NCI-H1048 (cell line): ENCODE measurements around the gene TUBA3D.
"Not testable (repeated sequence)": the region's sequence is repeated elsewhere in the genome, so short reads cannot be mapped to it uniquely, and the experiment has no call there.

ENCODE experiments used
- DNase-seq: peaks from one replicate; lab custom pipeline; 2025; lab: John Stamatoyannopoulos, UW

The TUBA3D gene

DNA sequence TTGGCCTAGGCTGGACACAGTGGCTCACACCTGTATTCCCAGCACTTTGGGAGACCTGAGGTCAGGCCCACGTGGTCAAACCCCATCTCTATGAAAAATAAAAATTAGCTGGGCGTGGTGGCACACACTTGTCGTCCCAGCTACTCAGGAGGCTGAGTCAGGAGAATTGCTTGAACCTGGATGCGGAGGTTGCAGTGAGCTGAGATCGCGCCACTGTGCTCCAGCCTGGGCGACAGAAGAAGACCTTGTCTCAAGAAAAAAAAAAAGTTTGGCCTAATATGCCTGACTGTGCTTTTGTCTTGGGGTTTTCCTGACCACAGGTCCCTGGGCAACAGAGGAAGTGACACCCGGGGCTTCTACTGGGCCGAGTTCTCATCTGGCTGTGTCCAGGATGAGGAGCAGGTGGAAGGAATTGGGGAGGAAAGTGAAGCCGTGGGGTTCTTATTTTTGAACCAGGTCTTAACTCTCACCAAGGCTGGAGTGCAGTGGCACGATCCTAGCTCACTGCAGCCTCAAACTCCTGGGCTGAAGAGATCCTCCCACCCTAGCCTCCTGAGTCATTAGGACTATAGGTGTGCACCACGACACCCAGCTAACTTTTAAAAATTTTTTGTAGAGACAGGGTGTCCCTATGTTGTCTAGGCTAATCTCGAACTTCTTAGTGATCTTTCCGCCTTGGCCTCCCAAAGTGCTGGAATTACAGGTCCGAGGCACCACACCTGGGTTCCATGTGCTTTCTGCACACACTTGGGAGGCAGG lies 38.7 kb downstream of the TUBA3D start:
- not testable (repeated sequence) for DNase-seq

DNA sequence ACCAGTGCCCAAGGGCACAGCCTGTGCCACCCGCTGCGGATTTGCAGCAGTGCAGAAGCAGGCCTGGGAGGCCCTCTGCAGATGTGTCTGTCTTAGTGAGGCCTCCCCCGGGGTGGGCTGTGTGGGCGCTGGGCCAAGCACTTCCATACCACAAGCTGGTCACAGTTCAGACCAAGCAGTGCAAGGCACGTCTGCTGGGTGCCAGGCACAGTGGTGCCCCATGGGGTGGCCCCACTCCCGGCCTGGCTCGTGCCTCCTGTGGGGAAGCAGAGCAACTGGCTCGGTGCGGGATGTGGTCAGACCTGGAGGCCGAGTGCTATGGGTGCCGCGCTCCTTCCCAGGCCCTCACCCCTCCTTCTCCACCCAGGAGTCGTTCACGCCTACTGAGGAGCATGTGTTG lies 39.3 kb downstream of the TUBA3D start:
- DNase-seq = not testable (repeated sequence)

GRCh38 chr2:131516011-131516410 lies 40.1 kb downstream of the TUBA3D start:
- no peak for DNase-seq

DNA sequence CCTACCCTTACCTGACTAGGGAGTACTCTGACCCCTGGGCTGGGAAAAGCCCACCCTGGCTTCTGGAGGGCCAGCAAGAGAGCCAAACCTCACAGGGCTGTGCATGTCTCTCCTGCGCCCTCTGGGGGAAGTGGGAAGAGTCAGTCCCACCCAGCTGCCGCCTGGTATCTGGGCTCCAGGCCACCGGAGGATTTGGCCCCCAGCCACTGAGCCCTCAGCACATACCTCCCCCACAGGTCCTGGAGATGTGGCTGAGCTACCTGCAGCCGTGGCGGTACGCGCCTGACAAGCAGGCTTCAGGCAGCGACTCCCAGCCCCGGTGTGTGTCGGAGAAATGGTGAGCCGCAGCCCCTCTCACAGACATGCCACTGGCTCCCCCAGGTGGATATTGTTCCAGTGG lies 40.7 kb downstream of the TUBA3D start:
- not testable (repeated sequence) for DNase-seq

DNA sequence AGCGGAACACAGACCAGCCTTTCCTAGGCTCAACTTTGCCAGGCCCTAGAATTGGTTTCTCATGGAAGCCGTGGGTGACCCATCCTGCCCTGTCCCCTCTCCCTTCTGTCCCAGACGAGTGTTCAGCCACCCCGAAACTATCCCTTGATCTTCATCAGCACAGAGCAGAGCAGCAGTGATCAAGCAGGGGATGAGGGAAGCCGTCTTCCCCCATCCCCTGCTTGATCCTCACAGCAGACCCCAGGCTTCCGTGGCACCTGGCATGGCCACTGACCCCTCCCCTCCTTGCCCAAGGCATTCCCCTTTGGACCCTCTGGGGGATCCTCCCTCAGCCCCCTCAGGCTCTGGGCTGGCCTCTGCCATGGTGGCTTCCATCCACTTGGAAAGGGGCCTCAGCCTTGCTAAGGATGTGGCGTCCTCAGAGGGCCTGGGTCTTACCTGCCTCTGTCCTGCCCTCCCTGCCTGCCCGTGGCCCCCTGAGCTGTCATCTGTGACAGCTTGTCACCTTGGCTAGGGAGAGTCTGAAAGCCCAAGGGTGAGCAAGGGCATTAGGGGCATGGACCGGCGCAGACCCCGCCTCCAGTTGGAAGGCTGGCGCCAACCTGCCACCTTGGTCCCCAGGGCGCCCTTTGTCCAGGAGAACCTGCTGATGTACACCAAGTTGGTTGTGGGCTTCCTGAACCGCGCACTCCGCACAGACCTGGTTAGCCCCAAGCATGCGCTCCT lies 41.4 kb downstream of the TUBA3D start:
- DNase-seq = no peak

DNA sequence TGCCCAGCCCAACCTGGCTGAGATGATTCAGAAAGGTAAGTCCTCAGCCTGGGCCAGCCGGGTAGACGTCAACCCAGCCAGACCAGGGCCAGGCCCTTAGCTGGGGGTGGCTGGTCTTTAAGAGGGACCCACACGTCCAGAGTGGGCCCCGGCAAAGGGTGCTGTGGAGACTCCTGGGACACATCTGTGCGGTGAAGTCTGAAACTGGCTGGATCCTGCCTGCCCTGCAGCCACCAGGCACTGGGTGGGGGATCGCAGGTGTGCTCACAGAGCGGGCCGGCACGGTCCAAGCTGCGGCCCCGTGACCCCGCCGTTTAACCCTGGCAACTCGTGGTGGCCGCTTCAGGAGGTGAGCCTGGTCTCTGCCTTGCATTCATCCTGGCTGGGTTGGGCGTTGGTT lies 41.9 kb downstream of the TUBA3D start:
- DNase-seq = not testable (repeated sequence)

DNA sequence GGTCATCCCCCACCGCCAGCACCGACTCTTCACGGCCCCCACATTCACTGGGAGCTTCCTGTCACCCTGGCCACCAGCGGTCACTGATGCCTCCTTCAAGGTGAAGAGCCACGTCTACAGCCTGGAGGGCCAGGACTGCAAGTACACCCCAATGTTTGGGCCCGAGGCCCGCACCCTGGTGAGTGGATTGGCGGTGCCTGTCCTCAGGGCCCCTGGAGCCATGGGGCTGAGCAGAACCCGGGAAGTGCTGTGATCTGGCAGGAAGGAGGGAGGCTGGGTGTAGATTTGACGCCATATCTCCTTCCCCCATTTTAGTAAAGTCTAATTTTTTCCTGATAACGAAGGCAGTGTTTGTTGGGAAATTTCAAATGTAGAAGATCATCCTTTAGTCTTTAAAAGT lies 42.6 kb downstream of the TUBA3D start:
- DNase-seq = not testable (repeated sequence)

DNA sequence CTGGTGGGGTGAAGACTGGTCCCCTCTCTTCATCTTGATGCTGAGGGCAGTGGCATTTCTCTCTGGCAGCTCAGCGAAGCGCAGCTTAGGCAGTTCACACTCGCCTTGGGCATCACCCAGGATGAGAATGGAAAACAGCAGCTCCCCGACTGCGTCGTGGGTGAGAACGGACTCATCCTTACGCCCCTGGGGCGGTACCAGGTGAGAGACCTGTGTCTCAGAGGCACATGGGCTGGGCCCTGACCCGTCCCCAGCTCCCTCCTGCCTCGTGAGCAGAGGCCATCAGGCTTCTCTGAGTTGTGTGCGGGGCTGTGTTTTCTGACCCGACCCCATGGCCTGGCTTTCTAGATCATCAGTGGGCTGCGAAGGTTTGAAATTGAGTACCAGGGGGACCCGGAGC lies 43.5 kb downstream of the TUBA3D start:
- DNase-seq = no peak

GRCh38 chr2:131519871-131520470 lies 44.1 kb downstream of the TUBA3D start:
- DNase-seq = not testable (repeated sequence)

DNA sequence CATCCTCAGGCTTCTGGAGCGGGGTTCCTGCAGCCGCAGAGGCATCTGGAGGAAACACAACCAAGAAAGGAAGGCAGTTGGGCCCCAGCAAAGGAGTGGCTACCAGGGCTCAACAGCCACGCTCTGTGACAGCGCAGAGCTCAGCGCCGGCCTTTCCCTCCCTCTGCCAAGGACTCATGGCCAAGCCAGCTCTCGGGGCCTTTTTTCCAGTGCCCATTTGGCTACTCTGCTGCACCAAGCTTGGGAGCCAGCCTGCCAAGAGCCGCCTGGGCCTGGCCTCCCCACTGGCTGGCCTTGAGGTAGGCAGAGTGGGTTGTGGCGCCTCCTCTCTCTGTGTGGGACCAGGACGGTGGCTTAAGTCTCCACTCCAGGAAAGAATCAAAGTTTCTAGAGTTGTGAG lies 44.6 kb downstream of the TUBA3D start:
- no peak for DNase-seq

DNA sequence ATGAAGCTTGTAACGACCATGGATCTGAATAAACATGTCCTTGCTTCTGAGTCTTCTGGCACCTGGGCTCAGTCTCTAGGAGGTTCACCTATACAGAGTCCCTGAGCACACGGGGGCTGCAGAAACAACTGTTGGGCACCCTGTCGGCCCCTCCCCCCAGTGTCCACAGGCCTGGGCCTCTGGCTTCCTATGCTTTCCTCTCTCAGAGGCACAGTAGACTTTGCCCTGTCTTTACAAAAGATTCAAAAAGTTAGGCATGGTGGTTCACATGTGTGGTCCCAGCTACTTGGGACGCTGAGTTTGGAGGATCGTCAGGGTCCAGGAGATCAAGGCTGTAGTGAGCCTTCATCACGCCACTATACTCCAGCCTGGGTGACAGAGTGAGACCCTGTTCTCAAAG lies 45.6 kb downstream of the TUBA3D start:
- DNase-seq = not testable (repeated sequence)

GRCh38 chr2:131521961-131522781 lies 46.3 kb downstream of the TUBA3D start:
- DNase-seq = no peak

DNA sequence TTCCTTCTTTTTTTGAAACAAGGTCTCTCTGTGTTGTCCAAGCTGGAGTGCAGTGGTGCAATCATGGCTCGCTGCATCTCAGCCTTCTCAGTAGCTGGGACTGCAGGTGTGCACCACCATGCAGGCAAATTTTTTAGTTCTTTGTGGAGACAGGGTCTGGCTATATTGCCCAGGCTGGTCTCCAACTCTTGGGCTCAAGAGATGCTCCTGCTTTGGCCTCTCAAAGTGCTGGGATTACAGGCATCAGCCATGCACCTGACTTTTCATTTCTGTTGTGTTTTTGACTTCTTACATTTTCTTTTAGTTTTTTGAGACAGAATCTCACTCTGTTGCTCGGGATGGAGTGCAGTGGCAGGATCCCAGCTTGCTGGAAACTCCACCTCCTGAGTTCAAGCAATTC lies 49.3 kb downstream of the TUBA3D start:
- not testable (repeated sequence) for DNase-seq

GRCh38 chr2:131527131-131528001 lies 51.4 kb downstream of the TUBA3D start, which contains the start of gene CCDC74A:
TSS of gene CCDC74A (plus strand) at chr2:131527888. CDS start at chr2:131527971, 83 bp downstream.
- peak; percentile 73 for DNase-seq

GRCh38 chr2:131528981-131529863 lies 53.3 kb downstream of the TUBA3D start:
- DNase-seq = not testable (repeated sequence)

DNA sequence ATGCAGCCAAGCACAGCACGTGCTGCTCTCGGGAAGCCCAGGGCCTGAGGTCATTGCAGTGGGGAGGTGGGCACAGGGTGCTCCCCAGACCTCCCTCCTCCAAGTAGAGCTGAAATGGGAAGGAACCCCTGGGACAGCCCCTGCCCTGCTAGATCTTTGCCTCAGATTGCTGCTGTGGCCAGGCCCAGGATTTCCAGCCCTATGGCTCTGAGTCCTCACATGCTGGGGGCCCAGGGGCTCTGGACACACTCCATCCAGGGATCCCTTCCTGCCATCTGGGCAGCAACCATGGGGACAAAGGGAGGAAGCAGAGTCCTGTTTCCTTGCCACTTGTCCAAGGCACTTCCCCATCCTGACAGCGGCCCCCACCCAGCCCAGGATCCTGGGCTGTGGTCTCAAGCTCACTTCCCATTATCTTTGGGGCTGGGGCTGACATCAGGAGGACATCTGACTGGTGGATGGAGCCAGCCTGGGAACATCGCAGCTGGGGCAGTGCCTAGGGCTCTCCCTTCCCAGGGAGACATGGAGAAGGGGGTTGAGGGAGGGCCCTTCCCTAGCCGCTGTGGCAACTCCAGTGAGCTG lies 54.0 kb downstream of the TUBA3D start:
- DNase-seq = not testable (repeated sequence)

- not testable (repeated sequence) for DNase-seq
Measured at GRCh38 chr2:131530626-131531344, 54.9 kb downstream of the TUBA3D start.

GRCh38 chr2:131531547-131532185 lies 55.7 kb downstream of the TUBA3D start:
- not testable (repeated sequence) for DNase-seq
